ENCODE results near the gene MRNIP.

GRCh38 chr5:179830818-179831468, 27.7 kb downstream of the MRNIP start:
- TF ChIP-seq CTCF (IDR thresholded peaks at IDR 0.05 in 2 of 3, conservative IDR thresholded peaks at IDR 0.05 in 1 of 3; ENCODE audit: borderline replicate concordance in 1 of 3, insufficient read depth in 1 of 3, low read depth in 2 of 3, low read length in 2 of 3) (no peak), REST (IDR thresholded peaks at IDR 0.05; ENCODE audit: low read depth) (no peak), YY1 (IDR thresholded peaks at IDR 0.05; ENCODE audit: extremely low read depth, insufficient replicate concordance, low read depth, low read length) (no peak), MAX (IDR thresholded peaks at IDR 0.05) (no peak), POLR2A (IDR thresholded peaks at IDR 0.05; ENCODE audit: borderline replicate concordance, extremely low read depth, insufficient read depth, insufficient read length) (no peak), EZH2phosphoT487 (IDR thresholded peaks at IDR 0.05; ENCODE audit: borderline replicate concordance) (no peak), POLR2AphosphoS5 (IDR thresholded peaks at IDR 0.05; ENCODE audit: low read depth, low read length) (peak; percentile 18)
